SU-DHL-6 (cell line): ENCODE measurements around the gene WDR4.

Experiments
- EZH2phosphoT487 ChIP-seq: fragments of 200-600 bp; sonication (generic), shearing (Covaris generic); conservative IDR thresholded peaks from 2 replicates; pipeline ENCODE4 v1.6.1; 2018; ENCODE audit warnings: mild to moderate bottlenecking, antibody characterized with exemption, low read length, moderate library complexity, mixed read lengths
- TF ChIP-seq, protein P1 (sequence below): fragments of 200-600 bp; sonication (generic); IDR thresholded peaks from one replicate; pipeline ENCODE4 v1.5.1; 2017; ENCODE audit warnings: antibody characterized with exemption, mild to moderate bottlenecking, low read length, moderate library complexity; ENCODE audit not compliant: insufficient read depth, poor library complexity, severe bottlenecking

DNA sequence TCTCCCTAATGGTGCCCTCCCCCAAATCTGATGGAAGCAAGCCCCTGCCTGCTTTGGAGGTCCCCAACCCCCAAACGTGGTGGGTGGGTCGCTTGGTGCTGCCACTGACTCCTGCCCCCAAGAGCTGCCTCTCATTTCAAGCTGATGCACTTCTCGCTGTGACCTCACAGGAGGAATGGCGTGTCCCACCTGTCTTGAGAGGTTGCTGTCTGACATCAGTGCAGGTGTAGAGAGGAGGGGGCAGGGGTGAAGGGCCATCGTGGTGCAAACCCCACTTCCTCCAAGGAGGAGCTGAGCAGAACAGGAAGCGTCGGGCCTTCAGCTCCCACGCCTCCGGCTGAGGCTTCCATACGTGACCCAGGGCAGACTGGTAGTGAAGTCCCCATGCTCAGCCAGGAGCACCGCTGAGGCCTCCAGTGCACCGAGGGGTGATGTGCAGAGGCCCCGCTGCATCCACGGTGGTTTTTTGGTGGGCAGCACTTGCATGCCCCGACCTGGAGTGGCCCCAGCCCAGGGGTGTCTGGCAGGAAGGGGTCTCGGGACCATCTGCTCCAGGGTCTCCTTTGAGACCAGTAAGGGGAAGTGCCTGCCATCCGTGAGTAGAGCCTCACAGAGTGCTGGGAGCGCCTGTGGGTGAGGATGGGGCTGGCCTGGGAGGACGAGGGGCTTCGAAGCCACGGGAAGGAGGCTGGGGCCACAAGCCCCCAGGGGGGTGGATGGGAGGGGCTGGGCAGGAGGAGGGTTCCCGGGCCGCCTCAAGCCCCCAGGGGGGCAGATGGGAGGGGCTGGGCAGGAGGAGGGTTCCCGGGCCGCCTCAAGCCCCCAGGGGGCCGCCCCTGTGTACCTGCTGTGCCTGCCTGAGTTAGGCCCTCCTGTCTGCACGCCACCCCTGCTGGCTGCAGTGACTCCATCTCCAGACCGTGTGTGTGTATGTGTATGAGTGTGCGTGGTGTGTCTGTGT, 39.8 kb downstream of the WDR4 start:
- TF ChIP-seq, protein P1, sequence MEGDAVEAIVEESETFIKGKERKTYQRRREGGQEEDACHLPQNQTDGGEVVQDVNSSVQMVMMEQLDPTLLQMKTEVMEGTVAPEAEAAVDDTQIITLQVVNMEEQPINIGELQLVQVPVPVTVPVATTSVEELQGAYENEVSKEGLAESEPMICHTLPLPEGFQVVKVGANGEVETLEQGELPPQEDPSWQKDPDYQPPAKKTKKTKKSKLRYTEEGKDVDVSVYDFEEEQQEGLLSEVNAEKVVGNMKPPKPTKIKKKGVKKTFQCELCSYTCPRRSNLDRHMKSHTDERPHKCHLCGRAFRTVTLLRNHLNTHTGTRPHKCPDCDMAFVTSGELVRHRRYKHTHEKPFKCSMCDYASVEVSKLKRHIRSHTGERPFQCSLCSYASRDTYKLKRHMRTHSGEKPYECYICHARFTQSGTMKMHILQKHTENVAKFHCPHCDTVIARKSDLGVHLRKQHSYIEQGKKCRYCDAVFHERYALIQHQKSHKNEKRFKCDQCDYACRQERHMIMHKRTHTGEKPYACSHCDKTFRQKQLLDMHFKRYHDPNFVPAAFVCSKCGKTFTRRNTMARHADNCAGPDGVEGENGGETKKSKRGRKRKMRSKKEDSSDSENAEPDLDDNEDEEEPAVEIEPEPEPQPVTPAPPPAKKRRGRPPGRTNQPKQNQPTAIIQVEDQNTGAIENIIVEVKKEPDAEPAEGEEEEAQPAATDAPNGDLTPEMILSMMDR: no peak
- TF ChIP-seq EZH2phosphoT487: no peak
